CD14-positive monocyte (primary cell): ENCODE data around the gene LY6G6D. TPM values are rescaled to one million over a fixed set of nuclear protein-coding genes. Genes with fewer than 3 reads are reported as not detected.

Experiments used
- DNase-seq, 3 donors: peaks; one replicate each; pipeline ENCODE4 v3.0.0-alpha.2; 2011 to 2022
- H2AFZ ChIP-seq: 2 replicates; pipeline ENCODE4 v1.6.0; 2012; ENCODE audit warnings: mild to moderate bottlenecking, low read depth, low read length, inconsistent platforms; ENCODE audit not compliant: insufficient read depth, poor library complexity, severe bottlenecking
- H3K27ac ChIP-seq, 2 donors: 1 replicate in 1 of 2; 2 replicates in 1 of 2; pipeline ENCODE4 v1.5.1; 2012 to 2013; ENCODE audit warnings: low read length in 2 of 2, control low read depth in 1 of 2, inconsistent platforms in 1 of 2, low read depth in 1 of 2, mild to moderate bottlenecking in 1 of 2
- H3K27me3 ChIP-seq, 2 donors: one replicate each; pipeline versions ENCODE4 v1.6.0 to v1.6.1; 2011 to 2013; ENCODE audit warnings: low read length in 2 of 2; ENCODE audit not compliant: control insufficient read depth in 2 of 2, insufficient read depth in 2 of 2
- H3K36me3 ChIP-seq, 2 donors: replicated peaks in 1 of 2; 1 replicate in 1 of 2; 2 replicates in 1 of 2; pipeline versions ENCODE4 v1.5.1 to v1.6.1; 2012 to 2013; ENCODE audit warnings: low read length in 2 of 2, control low read depth in 1 of 2, inconsistent platforms in 1 of 2, mild to moderate bottlenecking in 1 of 2; ENCODE audit not compliant: insufficient read depth in 2 of 2, control insufficient read depth in 1 of 2
- H3K4me1 ChIP-seq, 2 donors: 1 replicate in 1 of 2; 2 replicates in 1 of 2; pipeline versions ENCODE4 v1.5.1 to v1.6.1; 2012 to 2013; ENCODE audit warnings: low read length in 2 of 2, control low read depth in 1 of 2, inconsistent platforms in 1 of 2, mild to moderate bottlenecking in 1 of 2, moderate library complexity in 1 of 2; ENCODE audit not compliant: insufficient read depth in 2 of 2, control insufficient read depth in 1 of 2
- H3K4me2 ChIP-seq: replicated peaks from 2 replicates; pipeline ENCODE3; 2012; ENCODE audit warnings: low read length, moderate library complexity, mild to moderate bottlenecking; ENCODE audit not compliant: poor library complexity, severe bottlenecking; ENCODE audit errors: extremely low read depth
- H3K4me3 ChIP-seq, 3 experiments: fragments of 200-600 bp in 1 of 3; sonication (generic) in 1 of 3; replicated peaks in 1 of 3; 1 replicate in 2 of 3; 2 replicates in 1 of 3; pipeline ENCODE4 v1.5.1; 2011 to 2013; ENCODE audit warnings: low read length in 3 of 3, mild to moderate bottlenecking in 3 of 3, control low read depth in 2 of 3, low read depth in 2 of 3, inconsistent platforms in 1 of 3, moderate library complexity in 1 of 3
- H3K79me2 ChIP-seq: 2 replicates; pipeline ENCODE4 v1.6.0; 2012; ENCODE audit warnings: mild to moderate bottlenecking, control low read depth, inconsistent platforms, low read length, moderate library complexity; ENCODE audit not compliant: insufficient read depth
- H3K9ac ChIP-seq: 2 replicates; pipeline ENCODE4 v1.6.0; 2017; ENCODE audit warnings: low read length, mild to moderate bottlenecking; ENCODE audit not compliant: insufficient read depth, poor library complexity, severe bottlenecking
- H3K9me3 ChIP-seq, 2 donors: replicated peaks in 1 of 2; 1 replicate in 1 of 2; 2 replicates in 1 of 2; pipeline versions ENCODE4 v1.5.1 to v1.6.1; 2012 to 2013; ENCODE audit warnings: low read length in 2 of 2, control low read depth in 1 of 2; ENCODE audit not compliant: control insufficient read depth in 1 of 2, insufficient read depth in 1 of 2
- H4K20me1 ChIP-seq: 2 replicates; pipeline ENCODE4 v1.6.0; 2012; ENCODE audit warnings: mild to moderate bottlenecking, low read length, control low read depth, moderate library complexity; ENCODE audit not compliant: insufficient read depth
- H3K27ac Mint-ChIP-seq, 7 donors: one replicate each; pipeline ENCODE4 v1.8.0; 2020; ENCODE audit warnings: mild to moderate bottlenecking in 7 of 7, mixed read lengths in 7 of 7, moderate library complexity in 6 of 7, inconsistent platforms in 2 of 7
- H3K27me3 Mint-ChIP-seq, 3 donors: one replicate each; pipeline ENCODE4 v1.8.0; 2021 to 2022; ENCODE audit warnings: low read depth in 3 of 3, mild to moderate bottlenecking in 3 of 3, mixed read lengths in 3 of 3, moderate library complexity in 3 of 3, inconsistent platforms in 1 of 3
- H3K36me3 Mint-ChIP-seq, 2 donors: one replicate each; pipeline ENCODE4 v1.8.0; 2020; ENCODE audit warnings: mixed read lengths in 2 of 2, inconsistent platforms in 1 of 2, mild to moderate bottlenecking in 1 of 2
- H3K4me1 Mint-ChIP-seq: one replicate; pipeline ENCODE4 v1.8.0; 2020; ENCODE audit warnings: mild to moderate bottlenecking, mixed read lengths
- H3K4me3 Mint-ChIP-seq, 2 donors: one replicate each; pipeline ENCODE4 v1.8.0; 2020; ENCODE audit warnings: mild to moderate bottlenecking in 2 of 2, mixed read lengths in 2 of 2, moderate library complexity in 1 of 2
- H3K9me3 Mint-ChIP-seq, 7 donors: one replicate each; pipeline ENCODE4 v1.8.0; 2020 to 2022; ENCODE audit warnings: mixed read lengths in 7 of 7, mild to moderate bottlenecking in 6 of 7, moderate library complexity in 6 of 7, inconsistent platforms in 2 of 7
- WGBS: methylation state at CpG from one replicate; pipeline ENCODE4 v1.1.5; 2013; ENCODE audit warnings: missing lambda C conversion rate; ENCODE audit not compliant: insufficient coverage; 5-methylcytosine and 5-hydroxymethylcytosine counted together
- intact Hi-C, 2 donors: fragments of 100-400 bp; cut with micrococcal nuclease; formaldehyde crosslinking; loops; one replicate each; pipeline versions ENCODE4 v1.15.0 to v1.15.1; 2023
- polyA plus RNA-seq, 3 donors: library from polyadenylated mRNA; depleted of rRNA in 1 of 3; unstranded in 2 of 3; stranded (reverse) in 1 of 3; fragments of 300-500 nt in 2 of 3; fragments of >200 nt in 1 of 3; fragmentation: Illumina TruSeq in 2 of 3; gene quantifications; 1 replicate in 2 of 3; 2 replicates in 1 of 3; pipeline ENCODE4 v1.2.3, GENCODE V29; 2012 to 2021
- TF ChIP-seq, protein P1 (sequence below): fragments of 200-600 bp; IDR thresholded peaks from one replicate; pipeline ENCODE4 v1.8.0; 2022; ENCODE audit warnings: antibody characterized with exemption, mild to moderate bottlenecking

LY6G6D gene
- polyA plus RNA-seq, 3 donors, result not detected

DNA sequence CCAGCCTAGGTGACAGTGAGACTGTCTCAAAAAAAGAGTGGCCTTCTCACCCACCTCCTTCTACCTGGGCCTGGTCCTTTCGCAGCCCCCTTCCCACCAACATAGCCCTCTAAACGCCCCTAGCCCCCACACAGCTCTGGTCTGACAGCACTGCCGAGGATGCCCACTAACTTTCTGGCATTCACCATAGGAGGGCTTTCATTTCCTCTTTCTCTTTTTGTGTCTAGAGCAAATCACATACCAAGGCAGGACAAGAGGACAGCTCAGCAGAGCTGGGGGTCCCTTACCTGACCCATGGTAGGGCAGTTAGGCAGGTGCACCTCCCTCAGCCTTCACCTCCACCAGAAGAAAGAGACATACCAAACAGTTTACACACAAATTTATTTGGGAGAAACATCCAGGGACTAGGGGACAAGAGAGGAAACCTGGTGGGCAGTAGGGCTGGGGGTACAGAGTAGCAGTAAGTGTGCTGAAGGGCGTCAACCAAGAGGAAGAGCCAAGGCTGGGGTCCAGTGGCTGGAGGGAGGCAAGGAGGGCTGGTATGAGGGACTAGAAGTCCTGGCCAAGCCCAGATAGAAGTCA lies 38.7 kb upstream of the LY6G6D start:
- H3K36me3 ChIP-seq, result peaks cover 19 to 27% of the 10 kb centered on the region in 2 donors
- Mint-ChIP-seq H3K36me3 (peaks cover 28 to 32% of the 10 kb centered on the region in 2 donors), H3K27ac (peak overlapping the region in 3 of 7 donors; percentile 1 to 41 (median 12)), H3K27me3 (peaks cover under 1 to 5% (median 2%) of the 10 kb centered on the region in 3 donors), H3K9me3 (peaks cover 0 to 6% (median 0%) of the 10 kb centered on the region in 7 donors), H3K4me1 (peaks cover 21% of the 10 kb centered on the region), H3K4me3 (no peak overlapping the region)
- intact Hi-C loops, result loop anchor here (5.0 to 10.0 kb wide), 2 partner anchors 91 to 278 kb away; partner anchors contain the start of genes NELFE (in 1 of the 2) and SKIC2 (in 1 of the 2)
- no peak overlapping the region for H3K9ac ChIP-seq
- no peaks in the 10 kb centered on the region for H3K79me2 ChIP-seq
- 42% methylated on average over 4 of the region's 4 CpGs for WGBS
- H3K4me3 ChIP-seq, result no peak overlapping the region
- no peak overlapping the region for H3K4me2 ChIP-seq
- H4K20me1 ChIP-seq, result no peaks in the 10 kb centered on the region
- TF ChIP-seq, protein P1, sequence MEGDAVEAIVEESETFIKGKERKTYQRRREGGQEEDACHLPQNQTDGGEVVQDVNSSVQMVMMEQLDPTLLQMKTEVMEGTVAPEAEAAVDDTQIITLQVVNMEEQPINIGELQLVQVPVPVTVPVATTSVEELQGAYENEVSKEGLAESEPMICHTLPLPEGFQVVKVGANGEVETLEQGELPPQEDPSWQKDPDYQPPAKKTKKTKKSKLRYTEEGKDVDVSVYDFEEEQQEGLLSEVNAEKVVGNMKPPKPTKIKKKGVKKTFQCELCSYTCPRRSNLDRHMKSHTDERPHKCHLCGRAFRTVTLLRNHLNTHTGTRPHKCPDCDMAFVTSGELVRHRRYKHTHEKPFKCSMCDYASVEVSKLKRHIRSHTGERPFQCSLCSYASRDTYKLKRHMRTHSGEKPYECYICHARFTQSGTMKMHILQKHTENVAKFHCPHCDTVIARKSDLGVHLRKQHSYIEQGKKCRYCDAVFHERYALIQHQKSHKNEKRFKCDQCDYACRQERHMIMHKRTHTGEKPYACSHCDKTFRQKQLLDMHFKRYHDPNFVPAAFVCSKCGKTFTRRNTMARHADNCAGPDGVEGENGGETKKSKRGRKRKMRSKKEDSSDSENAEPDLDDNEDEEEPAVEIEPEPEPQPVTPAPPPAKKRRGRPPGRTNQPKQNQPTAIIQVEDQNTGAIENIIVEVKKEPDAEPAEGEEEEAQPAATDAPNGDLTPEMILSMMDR, result no peak
- H3K27ac ChIP-seq, result no peak overlapping the region
- no peak for DNase-seq
- H3K9me3 ChIP-seq, result no peaks in the 10 kb centered on the region
- H3K4me1 ChIP-seq, result peaks cover 12 to 14% of the 10 kb centered on the region in 2 donors
- H3K27me3 ChIP-seq, result no peaks in the 10 kb centered on the region
- H2AFZ ChIP-seq, result no peak overlapping the region

DNA sequence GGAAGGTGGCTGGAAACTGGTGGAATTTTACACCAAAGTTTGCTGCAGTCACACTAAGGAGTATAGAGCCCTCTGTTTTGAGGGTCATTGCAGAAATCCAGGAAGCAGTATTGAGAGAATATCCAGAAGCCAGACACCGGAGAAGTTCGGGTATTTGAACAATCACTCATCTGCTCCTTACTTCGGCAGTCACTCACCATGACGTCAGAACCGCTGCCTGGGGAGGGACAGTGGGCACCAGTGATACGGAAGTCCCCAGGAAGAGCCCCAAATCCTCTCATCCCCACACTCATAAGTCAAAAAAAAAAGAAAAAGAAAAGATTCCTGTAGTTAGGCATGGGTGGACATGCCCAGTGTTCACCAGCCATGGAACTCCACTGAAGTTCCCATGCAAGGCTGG lies 38.2 kb upstream of the LY6G6D start:
- WGBS, result 85% methylated on average over 4 of the region's 6 CpGs

More for the DNA sequence above, 38.2 kb upstream of the LY6G6D start:
- no peak overlapping the region for H3K27ac Mint-ChIP-seq
- peaks cover 3 to 6% (median 5%) of the 10 kb centered on the region in 3 donors for H3K27me3 Mint-ChIP-seq
- Histone ChIP-seq H3K4me2 (no peak overlapping the region), H3K27ac (no peak overlapping the region), H3K9me3 (no peaks in the 10 kb centered on the region), H3K27me3 (no peaks in the 10 kb centered on the region), H3K9ac (no peak overlapping the region), H2AFZ (no peak overlapping the region), H4K20me1 (no peaks in the 10 kb centered on the region), H3K4me1 (peaks cover 16 to 18% of the 10 kb centered on the region in 2 donors), H3K4me3 (no peak overlapping the region), H3K36me3 (peaks cover 14 to 22% of the 10 kb centered on the region in 2 donors), H3K79me2 (no peaks in the 10 kb centered on the region)
- peaks cover 0 to 4% (median 0%) of the 10 kb centered on the region in 7 donors for H3K9me3 Mint-ChIP-seq
- H3K4me3 Mint-ChIP-seq, result no peak overlapping the region
- intact Hi-C loops, result loop anchor here (5.0 to 10.0 kb wide), 2 partner anchors 90 to 278 kb away; partner anchors contain the start of genes NELFE (in 1 of the 2) and SKIC2 (in 1 of the 2)
- DNase-seq, result no peak
- TF ChIP-seq, protein P1, result no peak
- H3K4me1 Mint-ChIP-seq, result peaks cover 26% of the 10 kb centered on the region
- peaks cover 23 to 27% of the 10 kb centered on the region in 2 donors for H3K36me3 Mint-ChIP-seq
